Body of pancreas (tissue), 4 donors: ENCODE measurements around the gene SBNO2. TPM values are rescaled to one million over a fixed set of nuclear protein-coding genes. Genes with fewer than 3 reads are reported as not detected.

ENCODE experiments used
- ATAC-seq: fragments of 150-250 bp; one replicate; pipeline ENCODE4 v1.9.1; 2016
- DNase-seq, 4 donors: peaks; one replicate each; pipeline ENCODE4 v3.0.0-alpha.2; 2019
- H3K27ac ChIP-seq, 4 donors: fragments of 200-600 bp; sonication (generic); 1 replicate in 3 of 4; 2 replicates in 1 of 4; pipeline versions ENCODE4 v1.5.1 to v1.6.1; 2016 to 2019; ENCODE audit warnings: mild to moderate bottlenecking in 1 of 4, mixed read lengths in 1 of 4, moderate library complexity in 1 of 4
- H3K27me3 ChIP-seq, 2 donors: fragments of 200-600 bp; sonication (generic); one replicate each; pipeline ENCODE4 v1.6.0; 2016; ENCODE audit warnings: mild to moderate bottlenecking in 1 of 2
- H3K36me3 ChIP-seq, 2 donors: fragments of 200-600 bp; sonication (generic); replicated peaks in 1 of 2; 2 replicates each; pipeline ENCODE4 v1.5.1; 2016; ENCODE audit warnings: low read depth in 2 of 2; ENCODE audit not compliant: insufficient read depth in 1 of 2
- H3K4me1 ChIP-seq: fragments of 200-600 bp; sonication (generic); one replicate; pipeline ENCODE4 v1.6.0; 2016
- H3K4me3 ChIP-seq, 2 donors: fragments of 200-600 bp; sonication (generic); 1 replicate in 1 of 2; 2 replicates in 1 of 2; pipeline ENCODE4 v1.5.1; 2016 to 2019
- H3K9me3 ChIP-seq, 3 donors: fragments of 200-600 bp; sonication (generic); 1 replicate in 2 of 3; 2 replicates in 1 of 3; pipeline ENCODE4 v1.5.1; 2016
- POLR2A ChIP-seq, 3 donors: fragments of 450-650 bp; IDR thresholded peaks; one replicate each; pipeline ENCODE4 v1.6.1; 2016; ENCODE audit warnings: antibody characterized with exemption in 3 of 3, mild to moderate bottlenecking in 2 of 3
- WGBS, 2 donors: methylation state at CpG; one replicate each; pipeline ENCODE4 v1.1.5; 2017; 5-methylcytosine and 5-hydroxymethylcytosine counted together
- intact Hi-C: fragments of 100-400 bp; cut with DNase I; formaldehyde crosslinking; loops from one replicate; pipeline ENCODE4 v1.15.1; 2023
- total RNA-seq, 2 donors: library from RNA; depleted of rRNA; stranded (reverse); fragments of >200 nt; gene quantifications; one replicate each; pipeline ENCODE4 v1.1.0, GENCODE V29; 2016
- TF ChIP-seq, protein P1 (sequence below), 7 experiments: fragments of 450-650 bp in 4 of 7; fragments of 200-600 bp in 3 of 7; sonication (generic) in 3 of 7; IDR thresholded peaks; one replicate each; pipeline ENCODE4 v1.5.1; 2016 to 2019; ENCODE audit warnings: antibody characterized with exemption in 7 of 7

The SBNO2 gene
- total RNA-seq, 2 donors from 2014 or later = 14.0 to 30.7 TPM

DNA sequence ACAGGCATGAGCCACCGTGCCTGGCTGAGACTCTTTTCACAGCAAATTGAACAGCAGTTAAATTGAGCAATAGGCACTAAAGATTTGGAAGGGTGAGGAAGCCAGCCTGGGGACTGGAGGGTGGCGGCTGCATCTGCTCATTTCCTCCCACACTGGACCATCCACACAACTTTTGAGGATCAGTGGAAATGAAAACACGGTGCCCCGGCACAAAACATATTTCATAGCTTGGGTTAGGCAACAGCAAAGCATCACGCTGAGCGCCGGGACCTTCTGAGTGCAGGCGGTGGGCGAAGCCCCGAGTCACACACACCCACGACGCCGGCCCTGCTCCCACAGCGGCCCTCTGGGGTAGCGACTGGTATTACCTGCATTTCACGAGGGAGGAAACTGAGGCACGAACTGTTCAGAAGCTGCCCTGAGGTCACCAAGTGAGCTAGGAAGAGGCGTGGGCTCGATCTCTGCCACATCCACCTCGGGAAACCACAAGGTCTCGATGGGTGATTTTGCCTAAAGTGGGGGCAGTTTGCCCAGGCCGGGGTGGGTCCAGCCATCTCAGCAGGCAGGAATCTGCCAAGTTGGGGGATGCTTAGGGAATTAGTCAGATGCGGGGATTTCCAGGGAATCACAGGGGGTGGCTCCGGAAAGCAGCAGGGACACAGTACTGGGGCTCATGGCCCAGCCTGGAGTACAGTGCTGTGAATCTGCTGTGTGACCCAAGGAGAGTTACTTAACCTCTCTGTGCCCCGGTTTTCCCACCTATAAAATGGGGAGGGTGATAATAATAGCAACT is 3.5 kb upstream of the SBNO2 start:
- intact Hi-C loops = no loop called here
- no peaks in the 10 kb centered on the region for H3K9me3 ChIP-seq
- TF ChIP-seq, protein P1, sequence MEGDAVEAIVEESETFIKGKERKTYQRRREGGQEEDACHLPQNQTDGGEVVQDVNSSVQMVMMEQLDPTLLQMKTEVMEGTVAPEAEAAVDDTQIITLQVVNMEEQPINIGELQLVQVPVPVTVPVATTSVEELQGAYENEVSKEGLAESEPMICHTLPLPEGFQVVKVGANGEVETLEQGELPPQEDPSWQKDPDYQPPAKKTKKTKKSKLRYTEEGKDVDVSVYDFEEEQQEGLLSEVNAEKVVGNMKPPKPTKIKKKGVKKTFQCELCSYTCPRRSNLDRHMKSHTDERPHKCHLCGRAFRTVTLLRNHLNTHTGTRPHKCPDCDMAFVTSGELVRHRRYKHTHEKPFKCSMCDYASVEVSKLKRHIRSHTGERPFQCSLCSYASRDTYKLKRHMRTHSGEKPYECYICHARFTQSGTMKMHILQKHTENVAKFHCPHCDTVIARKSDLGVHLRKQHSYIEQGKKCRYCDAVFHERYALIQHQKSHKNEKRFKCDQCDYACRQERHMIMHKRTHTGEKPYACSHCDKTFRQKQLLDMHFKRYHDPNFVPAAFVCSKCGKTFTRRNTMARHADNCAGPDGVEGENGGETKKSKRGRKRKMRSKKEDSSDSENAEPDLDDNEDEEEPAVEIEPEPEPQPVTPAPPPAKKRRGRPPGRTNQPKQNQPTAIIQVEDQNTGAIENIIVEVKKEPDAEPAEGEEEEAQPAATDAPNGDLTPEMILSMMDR (IDR thresholded peaks at IDR 0.05) = no peak
- TF ChIP-seq POLR2A (IDR thresholded peaks at IDR 0.05) = no peak
- H3K4me1 ChIP-seq = peaks cover 35% of the 10 kb centered on the region
- no peaks in the 10 kb centered on the region for H3K36me3 ChIP-seq
- H3K4me3 ChIP-seq = no peak overlapping the region
- ATAC-seq (no peak), DNase-seq (no peak)
- 64 to 73% methylated on average over 16 to 25 of the region's 25 CpGs for WGBS, 2 donors
- peak overlapping the region in 2 of 4 donors; percentile 60 to 62 for H3K27ac ChIP-seq
- no peaks in the 10 kb centered on the region for H3K27me3 ChIP-seq

DNA sequence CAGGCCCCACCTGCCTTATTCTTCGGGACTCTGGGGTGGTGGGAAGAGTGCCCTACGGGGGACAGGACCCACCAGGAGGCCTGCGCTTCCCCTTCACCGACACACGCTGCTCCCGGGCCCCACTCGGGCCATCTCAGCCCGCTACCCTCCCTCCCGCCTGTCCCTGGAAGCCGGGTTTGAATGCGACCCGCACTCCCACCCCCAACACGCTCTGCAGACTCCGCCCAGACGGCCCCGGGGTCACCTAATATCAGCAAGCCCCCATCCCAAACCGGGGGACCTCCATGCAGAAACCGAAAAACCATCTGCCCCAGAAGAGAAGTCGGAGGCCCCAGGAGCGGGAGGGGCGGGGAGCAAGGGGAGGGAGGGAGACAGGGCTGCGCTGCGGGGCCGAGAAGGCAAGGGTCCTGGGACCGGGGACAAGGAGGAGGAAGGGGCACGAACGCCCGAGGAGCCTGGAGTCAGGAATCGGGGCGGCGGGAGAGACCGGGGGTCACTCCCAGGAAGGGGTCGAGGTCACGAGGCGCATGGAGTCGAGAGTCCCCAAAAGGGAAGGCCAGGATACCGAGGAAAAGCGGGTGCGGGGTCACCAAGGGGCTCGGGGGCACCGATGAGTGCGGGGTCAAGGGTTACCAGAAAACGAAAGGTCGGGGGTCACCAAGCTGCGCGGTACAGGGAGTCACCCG is 766 bp downstream of the SBNO2 start:
- H3K27ac ChIP-seq = peak overlapping the region; percentile 89 to 93 (median 91)
- H3K4me1 ChIP-seq = peaks cover 34% of the 10 kb centered on the region
- peak overlapping the region; percentile 56 to 95 for H3K4me3 ChIP-seq
- ATAC-seq (peak; percentile 16), DNase-seq (no peak)
- H3K9me3 ChIP-seq = no peaks in the 10 kb centered on the region
- intact Hi-C loops = no loop called here
- TF ChIP-seq POLR2A (IDR thresholded peaks at IDR 0.05) = no peak
- TF ChIP-seq, protein P1 (IDR thresholded peaks at IDR 0.05) = no peak
- no peaks in the 10 kb centered on the region for H3K27me3 ChIP-seq
- no peaks in the 10 kb centered on the region for H3K36me3 ChIP-seq
- 1 to 2% methylated on average over 28 to 46 of the region's 47 CpGs for WGBS, 2 donors

DNA sequence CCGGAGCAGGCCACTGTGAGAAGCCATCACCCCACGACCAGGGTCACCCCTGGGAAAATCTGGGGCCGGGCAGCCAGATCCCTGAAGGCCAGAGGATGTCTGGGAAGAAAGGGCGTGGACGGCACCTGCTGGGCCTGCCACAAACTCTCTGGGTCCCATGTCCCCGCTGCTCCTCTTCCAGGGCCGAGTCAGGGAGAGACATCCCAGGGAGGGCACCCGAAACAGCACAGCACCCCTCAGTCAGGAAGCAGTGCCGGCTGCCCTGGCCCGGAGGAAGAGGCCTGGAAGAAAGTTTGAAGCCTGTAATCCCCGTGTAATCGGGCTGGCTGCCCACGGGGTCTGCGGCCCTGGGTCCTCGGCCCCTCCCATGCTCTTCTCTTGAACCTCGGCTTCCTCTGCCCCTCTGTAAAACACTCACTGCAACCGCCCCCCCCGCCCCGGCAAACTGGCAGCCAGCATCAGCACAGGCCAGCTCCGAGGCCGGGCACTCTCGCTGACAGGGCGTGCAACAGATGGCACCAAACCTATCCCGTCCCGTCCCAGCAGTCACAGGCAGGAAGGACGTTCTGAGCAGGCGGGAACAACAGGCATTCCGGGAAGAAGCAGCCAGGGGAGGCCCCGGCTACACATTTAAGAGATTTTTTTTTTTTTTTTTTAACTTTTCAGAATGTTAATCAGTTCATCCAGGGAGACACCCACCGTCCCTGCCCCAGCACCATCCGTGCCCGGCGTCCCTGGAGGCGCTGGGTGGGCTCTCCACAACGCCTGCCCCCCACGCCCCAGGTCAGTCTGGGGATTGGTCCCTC is 1.5 kb downstream of the SBNO2 start:
- DNase-seq (peak; percentile 65 to 82 (median 75)), ATAC-seq (peak; percentile 54)
- no peaks in the 10 kb centered on the region for H3K36me3 ChIP-seq
- 4 to 12% methylated on average over 5 to 36 of the region's 36 CpGs for WGBS, 2 donors
- H3K9me3 ChIP-seq = no peaks in the 10 kb centered on the region
- peak in 2 of 3 donors; percentile 50 to 65 for TF ChIP-seq POLR2A (IDR thresholded peaks at IDR 0.05)
- TF ChIP-seq, protein P1 (IDR thresholded peaks at IDR 0.05) = no peak
- peaks cover 41% of the 10 kb centered on the region for H3K4me1 ChIP-seq
- H3K27ac ChIP-seq = peak overlapping the region; percentile 89 to 93 (median 91)
- intact Hi-C loops = no loop called here
- H3K27me3 ChIP-seq = no peaks in the 10 kb centered on the region
- H3K4me3 ChIP-seq = peak overlapping the region; percentile 56 to 95

DNA sequence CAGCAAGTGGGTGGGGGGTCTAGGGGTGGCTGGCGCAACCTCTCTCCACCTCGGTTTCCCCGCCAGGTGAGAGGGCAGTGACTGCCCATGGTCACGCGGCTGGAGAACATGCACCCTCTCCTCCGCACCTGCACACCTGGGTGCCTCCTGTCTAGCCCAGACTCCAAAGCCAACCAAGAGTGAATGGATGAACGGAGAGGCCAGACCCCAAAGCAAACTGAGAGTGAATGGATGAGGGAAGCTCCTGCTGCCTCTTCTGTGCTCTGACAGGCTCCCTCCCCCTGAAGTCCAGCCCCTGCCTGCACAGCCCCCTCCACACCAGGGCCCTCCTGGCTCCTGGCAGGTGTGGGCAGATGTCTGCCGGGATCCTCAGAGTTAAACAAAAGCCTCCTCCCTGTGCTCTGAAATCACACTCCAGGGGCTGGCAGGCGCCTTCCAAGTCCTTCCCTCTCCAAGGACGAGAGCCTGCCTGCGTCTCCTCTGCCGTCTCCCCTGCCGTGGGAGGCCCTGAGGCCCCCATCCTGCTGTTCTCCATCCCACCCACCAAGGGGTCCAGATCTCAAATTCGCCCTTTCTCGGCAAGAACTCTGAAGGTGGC is 2.2 kb downstream of the SBNO2 start:
- intact Hi-C loops = no loop called here
- no peak overlapping the region for H3K4me3 ChIP-seq
- no peaks in the 10 kb centered on the region for H3K9me3 ChIP-seq
- H3K27ac ChIP-seq = peak overlapping the region; percentile 55 to 93 (median 90)
- no peaks in the 10 kb centered on the region for H3K27me3 ChIP-seq
- H3K36me3 ChIP-seq = no peaks in the 10 kb centered on the region
- H3K4me1 ChIP-seq = peaks cover 48% of the 10 kb centered on the region
- 23 to 29% methylated on average over 10 to 12 of the region's 15 CpGs for WGBS, 2 donors
- ATAC-seq (no peak), DNase-seq (peak in 1 of 4 donors; percentile 32)
- TF ChIP-seq, protein P1 (IDR thresholded peaks at IDR 0.05) = no peak
- TF ChIP-seq POLR2A (IDR thresholded peaks at IDR 0.05) = no peak
